Posterior cingulate gyrus (tissue), 11 donors: Measurements from ENCODE around the gene CDH4.

ENCODE experiments used
- DNase-seq, 10 donors: peaks; one replicate each; pipeline versions ENCODE4 v3.0.0 to v3.0.0-alpha.2; 2020 to 2021; ENCODE audit warnings: mixed read lengths in 3 of 10
- intact Hi-C: fragments of 100-400 bp; cut with DNase I; formaldehyde crosslinking; loops from one replicate; pipeline ENCODE4 v1.15.1; 2023

CDH4 gene

GRCh38 chr20:61719691-61720347 lies 467.8 kb downstream of the CDH4 start:
- DNase-seq = no peak
- intact Hi-C loops = no loop called here

- intact Hi-C loops = no loop called here
- DNase-seq = no peak
Measured at GRCh38 chr20:61720348-61720696, 468.3 kb downstream of the CDH4 start.

- intact Hi-C loops = no loop called here
- no peak for DNase-seq
Measured at GRCh38 chr20:61722146-61722678, 470.2 kb downstream of the CDH4 start.

GRCh38 chr20:61723529-61724257 lies 471.6 kb downstream of the CDH4 start:
- intact Hi-C loops = no loop called here
- no peak for DNase-seq

GRCh38 chr20:61724376-61724775 lies 472.3 kb downstream of the CDH4 start:
- DNase-seq = peak in 2 of 10 donors; percentile 18 to 74
- intact Hi-C loops = no loop called here

GRCh38 chr20:61725145-61725544 lies 473.1 kb downstream of the CDH4 start:
- DNase-seq = peak in 2 of 10 donors; percentile 54 to 66
- intact Hi-C loops = no loop called here

- peak in 3 of 10 donors; percentile 47 to 57 (median 56) for DNase-seq
- intact Hi-C loops = no loop called here
Measured at GRCh38 chr20:61725966-61726365, 473.9 kb downstream of the CDH4 start.

GRCh38 chr20:61726979-61727378 lies 474.9 kb downstream of the CDH4 start:
- peak in 1 of 10 donors; percentile 0 for DNase-seq
- intact Hi-C loops = no loop called here

GRCh38 chr20:61727761-61728160 lies 475.7 kb downstream of the CDH4 start:
- intact Hi-C loops = no loop called here
- peak in 1 of 10 donors; percentile 54 for DNase-seq

GRCh38 chr20:61728326-61728725 lies 476.3 kb downstream of the CDH4 start:
- DNase-seq = peak in 3 of 10 donors; percentile 29 to 63 (median 55)
- intact Hi-C loops = no loop called here

GRCh38 chr20:61728786-61729770 lies 477.0 kb downstream of the CDH4 start:
- intact Hi-C loops = no loop called here
- DNase-seq = peak in 3 of 10 donors; percentile 71 to 80 (median 73)

- intact Hi-C loops = no loop called here
- DNase-seq = peak in 3 of 10 donors; percentile 64 to 75 (median 74)
Measured at GRCh38 chr20:61730631-61731362, 478.7 kb downstream of the CDH4 start.

- DNase-seq = peak in 3 of 10 donors; percentile 68 to 85 (median 78)
- intact Hi-C loops = no loop called here
Measured at GRCh38 chr20:61731363-61732181, 479.5 kb downstream of the CDH4 start.

GRCh38 chr20:61732511-61733210 lies 480.6 kb downstream of the CDH4 start:
- intact Hi-C loops = no loop called here
- DNase-seq = peak in 3 of 10 donors; percentile 14 to 47 (median 45)

GRCh38 chr20:61733216-61733615 lies 481.2 kb downstream of the CDH4 start:
- intact Hi-C loops = no loop called here
- peak in 3 of 10 donors; percentile 44 to 66 (median 47) for DNase-seq

- peak in 3 of 10 donors; percentile 47 to 62 (median 53) for DNase-seq
- intact Hi-C loops = no loop called here
Measured at GRCh38 chr20:61733891-61734732, 482.1 kb downstream of the CDH4 start.

- DNase-seq = peak in 3 of 10 donors; percentile 61 to 80 (median 77)
- intact Hi-C loops = no loop called here
Measured at GRCh38 chr20:61734733-61735502, 482.9 kb downstream of the CDH4 start.
